Transverse colon (tissue), 4 donors: ENCODE results near the gene SEMA3E. TPM values are rescaled to one million over a fixed set of nuclear protein-coding genes. Genes with fewer than 3 reads are reported as not detected.

Experiments
- DNase-seq: peaks from one replicate; pipeline ENCODE4 v3.0.0-alpha.2; 2019
- H3K27ac ChIP-seq, 4 donors: fragments of 200-600 bp; sonication (generic); 2 replicates each; pipeline ENCODE4 v1.5.1; 2016 to 2018; ENCODE audit warnings: inconsistent platforms in 4 of 4
- H3K27me3 ChIP-seq: fragments of 200-600 bp; sonication (generic); 2 replicates; pipeline ENCODE4 v1.5.1; 2017; ENCODE audit warnings: inconsistent platforms
- H3K36me3 ChIP-seq, 4 donors: fragments of 200-600 bp; sonication (generic); 2 replicates each; pipeline ENCODE4 v1.5.1; 2017 to 2019; ENCODE audit warnings: inconsistent platforms in 4 of 4
- H3K4me1 ChIP-seq, 4 donors: fragments of 200-600 bp; sonication (generic); 2 replicates each; pipeline ENCODE4 v1.5.1; 2017 to 2020; ENCODE audit warnings: inconsistent platforms in 4 of 4
- H3K4me3 ChIP-seq, 4 donors: fragments of 200-600 bp; sonication (generic); 1 replicate in 1 of 4; 2 replicates in 3 of 4; pipeline versions ENCODE4 v1.5.1 to v1.6.1; 2017 to 2019; ENCODE audit warnings: inconsistent platforms in 4 of 4
- H3K9me3 ChIP-seq, 2 donors: fragments of 200-600 bp; sonication (generic); 2 replicates each; pipeline ENCODE4 v1.5.1; 2017 to 2019; ENCODE audit warnings: inconsistent platforms in 2 of 2
- CTCF ChIP-seq, 5 experiments: fragments of 200-600 bp in 3 of 5; fragments of 450-650 bp in 2 of 5; sonication (generic) in 3 of 5; IDR thresholded peaks; 1 replicate in 2 of 5; 2 replicates in 3 of 5; pipeline ENCODE4 v1.5.1; 2016 to 2017; ENCODE audit warnings: antibody characterized with exemption in 5 of 5, inconsistent platforms in 3 of 5, mild to moderate bottlenecking in 2 of 5, moderate library complexity in 1 of 5
- EP300 ChIP-seq: sonication (generic); formaldehyde crosslinking; IDR thresholded peaks from one replicate; pipeline ENCODE4 v1.6.1; 2017; ENCODE audit warnings: antibody characterized with exemption, low read depth
- POLR2A ChIP-seq: fragments of 450-650 bp; IDR thresholded peaks from one replicate; pipeline ENCODE4 v1.6.1; 2016; ENCODE audit warnings: antibody characterized with exemption, mild to moderate bottlenecking, moderate library complexity
- POLR2AphosphoS5 ChIP-seq, 3 donors: sonication (generic); formaldehyde crosslinking; IDR thresholded peaks; one replicate each; pipeline ENCODE4 v1.6.1; 2016; ENCODE audit warnings: antibody characterized with exemption in 3 of 3
- WGBS, 2 donors: methylation state at CpG; one replicate each; pipeline ENCODE4 v1.1.5; 2018; ENCODE audit warnings: low coverage in 1 of 2; 5-methylcytosine and 5-hydroxymethylcytosine counted together
- in situ Hi-C, 4 donors: fragments of 200-750 bp; cut with MboI; loops; one replicate each; pipeline versions ENCODE4 v1.15.0 to v1.15.1; 2017; ENCODE audit warnings: low sequenced_read_pairs in 3 of 4, low pct_ligation_motif_present in 1 of 4, low pct_unique_long_range_greater_than_20kb in 1 of 4
- intact Hi-C: fragments of 100-400 bp; cut with DNase I; formaldehyde crosslinking; loops from one replicate; pipeline ENCODE4 v1.15.1; 2023; ENCODE audit warnings: low total_unique reads
- total RNA-seq, 4 donors: library from RNA; depleted of rRNA; stranded (reverse); fragments of >200 nt; gene quantifications; one replicate each; pipeline ENCODE4 v1.1.0, GENCODE V29; 2016

The SEMA3E gene
- total RNA-seq, 4 donors from 2014 or later: 0.95 to 3.8 (median 1.4) TPM; not detected in 1

- Histone ChIP-seq H3K4me1 (no peaks in the 10 kb centered on the region), H3K4me3 (no peak overlapping the region), H3K9me3 (no peaks in the 10 kb centered on the region), H3K27ac (no peak overlapping the region), H3K27me3 (no peaks in the 10 kb centered on the region), H3K36me3 (no peaks in the 10 kb centered on the region)
- no peak for DNase-seq
- TF ChIP-seq POLR2A (no peak), CTCF (IDR thresholded peaks at IDR 0.05) (no peak), POLR2AphosphoS5 (IDR thresholded peaks at IDR 0.05) (no peak), EP300 (no peak)
- intact Hi-C loops: no loop called here
- WGBS, 2 donors: 40 to 59% methylated on average over 4 of the region's 4 CpGs
- in situ Hi-C loops: no loop called here
Observed at GRCh38 chr7:83593921-83594475, 54.9 kb downstream of the SEMA3E start.

- WGBS, 2 donors: 79 to 95% methylated on average over 4 of the region's 4 CpGs
- no peak for DNase-seq
- TF ChIP-seq POLR2AphosphoS5 (IDR thresholded peaks at IDR 0.05) (no peak), EP300 (no peak), CTCF (IDR thresholded peaks at IDR 0.05) (no peak), POLR2A (no peak)
- no peak overlapping the region for H3K4me3 ChIP-seq
- intact Hi-C loops (no loop called here), in situ Hi-C loops (no loop called here)
- no peaks in the 10 kb centered on the region for H3K36me3 ChIP-seq
- H3K27ac ChIP-seq: no peak overlapping the region
- H3K9me3 ChIP-seq: no peaks in the 10 kb centered on the region
- no peaks in the 10 kb centered on the region for H3K4me1 ChIP-seq
- no peaks in the 10 kb centered on the region for H3K27me3 ChIP-seq
Observed at GRCh38 chr7:83588602-83589240, 60.2 kb downstream of the SEMA3E start.

- no peak for DNase-seq
- intact Hi-C loops: no loop called here
- Histone ChIP-seq H3K9me3 (no peaks in the 10 kb centered on the region), H3K4me3 (no peak overlapping the region), H3K36me3 (no peaks in the 10 kb centered on the region), H3K27ac (no peak overlapping the region), H3K4me1 (no peaks in the 10 kb centered on the region), H3K27me3 (no peaks in the 10 kb centered on the region)
- no peak for TF ChIP-seq CTCF (IDR thresholded peaks at IDR 0.05)
- no peak for TF ChIP-seq POLR2AphosphoS5 (IDR thresholded peaks at IDR 0.05)
- no peak for TF ChIP-seq POLR2A
- no peak for TF ChIP-seq EP300
- WGBS, 2 donors: 21 to 32% methylated on average over 1 of the region's 1 CpG
- in situ Hi-C loops: no loop called here
Observed at GRCh38 chr7:83586281-83586680, 62.7 kb downstream of the SEMA3E start.

- H3K27me3 ChIP-seq: no peaks in the 10 kb centered on the region
- intact Hi-C loops (no loop called here), in situ Hi-C loops (no loop called here)
- no peaks in the 10 kb centered on the region for H3K36me3 ChIP-seq
- no peak for TF ChIP-seq POLR2A
- no peak for TF ChIP-seq CTCF (IDR thresholded peaks at IDR 0.05)
- no peak for TF ChIP-seq POLR2AphosphoS5 (IDR thresholded peaks at IDR 0.05)
- TF ChIP-seq EP300: no peak
- no peak overlapping the region for H3K4me3 ChIP-seq
- WGBS, 2 donors: 71 to 74% methylated on average over 3 of the region's 3 CpGs
- H3K9me3 ChIP-seq: no peaks in the 10 kb centered on the region
- no peak for DNase-seq
- no peaks in the 10 kb centered on the region for H3K4me1 ChIP-seq
- H3K27ac ChIP-seq: no peak overlapping the region
Observed at GRCh38 chr7:83581667-83582435, 67.1 kb downstream of the SEMA3E start.
